Activated CD8-positive, alpha-beta T cell treated with anti-CD3 and anti-CD28 coated beads for 36 hours (primary cell): ENCODE results near the gene PDGFC. TPM values are rescaled to one million over a fixed set of nuclear protein-coding genes. Genes with fewer than 3 reads are reported as not detected.

ENCODE experiments used
- ATAC-seq: fragments of 200-7000 bp; cut with Tn5 transposase; one replicate; pipeline ENCODE4 v1.10.0; 2021; ENCODE audit warnings: mild to moderate bottlenecking, moderate library complexity
- CTCF ChIA-PET: fragments of 350-600 bp; sonication (Branson Sonifier 250); formaldehyde crosslinking; loops from one replicate; lab custom pipeline; 2021; ENCODE audit warnings: antibody characterized with exemption; lab: Charles Lee
- POLR2A ChIA-PET: fragments of 350-600 bp; sonication (Branson Sonifier 250); formaldehyde crosslinking; loops from one replicate; lab custom pipeline; 2021; ENCODE audit warnings: antibody characterized with exemption; lab: Charles Lee
- DNase-seq: peaks from one replicate; pipeline ENCODE4 v3.0.0-alpha.2; 2020
- H3K27ac Mint-ChIP-seq: one replicate; pipeline ENCODE4 v1.8.0; 2021; ENCODE audit warnings: mild to moderate bottlenecking, mixed read lengths
- H3K27me3 Mint-ChIP-seq: one replicate; pipeline ENCODE4 v1.8.0; 2021; ENCODE audit warnings: mixed read lengths
- H3K36me3 Mint-ChIP-seq: one replicate; pipeline ENCODE4 v1.8.0; 2021; ENCODE audit warnings: low read depth, mixed read lengths
- H3K4me1 Mint-ChIP-seq: one replicate; pipeline ENCODE4 v1.8.0; 2021; ENCODE audit warnings: low read depth, mixed read lengths
- H3K4me3 Mint-ChIP-seq: one replicate; pipeline ENCODE4 v1.8.0; 2021; ENCODE audit warnings: mild to moderate bottlenecking, moderate library complexity, mixed read lengths
- H3K9me3 Mint-ChIP-seq: one replicate; pipeline ENCODE4 v1.8.0; 2021; ENCODE audit warnings: mixed read lengths
- intact Hi-C: fragments of 100-400 bp; cut with micrococcal nuclease; formaldehyde crosslinking; loops from one replicate; pipeline ENCODE4 v1.10.0; 2022
- total RNA-seq, 2 experiments: library from RNA; stranded (reverse); gene quantifications; one replicate each; pipeline ENCODE4 v1.2.3, GENCODE V29; 2021
- TF ChIP-seq, protein P1 (sequence below): fragments of 200-600 bp; IDR thresholded peaks from one replicate; pipeline ENCODE4 v1.8.0; 2022; ENCODE audit warnings: antibody characterized with exemption, mild to moderate bottlenecking

The PDGFC gene
- total RNA-seq, 2 experiments from 2014 or later, result not detected

DNA sequence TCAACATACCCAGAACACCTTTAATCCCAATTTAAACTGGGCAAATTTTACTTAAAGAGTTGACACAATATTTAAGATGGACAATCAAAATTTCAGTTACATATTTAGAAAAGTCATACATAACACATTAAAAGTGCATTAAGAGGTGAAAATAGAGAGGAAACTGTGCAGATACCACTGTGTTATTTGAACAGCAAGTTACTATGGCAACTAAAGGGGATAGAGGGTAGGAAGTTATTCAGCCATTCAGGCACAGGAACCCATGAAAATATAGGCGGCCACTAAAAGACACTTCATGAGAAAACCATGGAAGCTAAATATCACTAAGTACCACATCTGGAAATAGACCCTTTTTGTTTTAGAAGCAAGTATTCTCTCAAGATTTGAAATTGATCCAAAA, 75.1 kb downstream of the PDGFC start:
- POLR2A ChIA-PET, result no interaction called here
- DNase-seq, result no peak
- no peaks in the 10 kb centered on the region for H3K4me1 Mint-ChIP-seq
- H3K9me3 Mint-ChIP-seq, result peaks cover 5% of the 10 kb centered on the region
- H3K27ac Mint-ChIP-seq, result no peak overlapping the region
- TF ChIP-seq, protein P1, sequence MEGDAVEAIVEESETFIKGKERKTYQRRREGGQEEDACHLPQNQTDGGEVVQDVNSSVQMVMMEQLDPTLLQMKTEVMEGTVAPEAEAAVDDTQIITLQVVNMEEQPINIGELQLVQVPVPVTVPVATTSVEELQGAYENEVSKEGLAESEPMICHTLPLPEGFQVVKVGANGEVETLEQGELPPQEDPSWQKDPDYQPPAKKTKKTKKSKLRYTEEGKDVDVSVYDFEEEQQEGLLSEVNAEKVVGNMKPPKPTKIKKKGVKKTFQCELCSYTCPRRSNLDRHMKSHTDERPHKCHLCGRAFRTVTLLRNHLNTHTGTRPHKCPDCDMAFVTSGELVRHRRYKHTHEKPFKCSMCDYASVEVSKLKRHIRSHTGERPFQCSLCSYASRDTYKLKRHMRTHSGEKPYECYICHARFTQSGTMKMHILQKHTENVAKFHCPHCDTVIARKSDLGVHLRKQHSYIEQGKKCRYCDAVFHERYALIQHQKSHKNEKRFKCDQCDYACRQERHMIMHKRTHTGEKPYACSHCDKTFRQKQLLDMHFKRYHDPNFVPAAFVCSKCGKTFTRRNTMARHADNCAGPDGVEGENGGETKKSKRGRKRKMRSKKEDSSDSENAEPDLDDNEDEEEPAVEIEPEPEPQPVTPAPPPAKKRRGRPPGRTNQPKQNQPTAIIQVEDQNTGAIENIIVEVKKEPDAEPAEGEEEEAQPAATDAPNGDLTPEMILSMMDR, result no peak
- CTCF ChIA-PET, result no interaction called here
- H3K27me3 Mint-ChIP-seq, result no peaks in the 10 kb centered on the region
- ATAC-seq, result no peak
- no peak overlapping the region for H3K4me3 Mint-ChIP-seq
- intact Hi-C loops, result no loop called here
- no peaks in the 10 kb centered on the region for H3K36me3 Mint-ChIP-seq

DNA sequence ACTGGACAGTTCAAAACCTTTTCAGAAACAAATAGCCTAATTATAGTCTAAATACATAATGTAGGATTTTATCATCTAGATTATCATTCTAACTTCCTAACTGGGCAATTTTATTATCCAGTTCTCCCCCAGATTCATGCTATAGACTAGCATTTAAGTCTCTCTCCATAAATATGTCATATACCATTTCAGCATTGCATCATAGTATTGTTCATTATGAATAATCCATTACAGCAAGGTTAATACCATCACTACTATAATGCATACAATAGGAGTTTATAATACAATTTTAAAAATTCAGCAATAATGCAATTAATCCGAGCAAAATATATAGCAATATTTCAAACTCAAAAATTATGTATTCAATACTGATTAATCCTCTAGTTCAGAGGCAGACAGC, 77.4 kb downstream of the PDGFC start:
- intact Hi-C loops, result no loop called here
- Mint-ChIP-seq H3K9me3 (peaks cover 2% of the 10 kb centered on the region), H3K4me3 (no peak overlapping the region), H3K36me3 (no peaks in the 10 kb centered on the region), H3K27ac (no peak overlapping the region), H3K4me1 (no peaks in the 10 kb centered on the region), H3K27me3 (no peaks in the 10 kb centered on the region)
- POLR2A ChIA-PET, result no interaction called here
- DNase-seq, result no peak
- ATAC-seq, result no peak
- TF ChIP-seq, protein P1, result no peak
- CTCF ChIA-PET, result no interaction called here

DNA sequence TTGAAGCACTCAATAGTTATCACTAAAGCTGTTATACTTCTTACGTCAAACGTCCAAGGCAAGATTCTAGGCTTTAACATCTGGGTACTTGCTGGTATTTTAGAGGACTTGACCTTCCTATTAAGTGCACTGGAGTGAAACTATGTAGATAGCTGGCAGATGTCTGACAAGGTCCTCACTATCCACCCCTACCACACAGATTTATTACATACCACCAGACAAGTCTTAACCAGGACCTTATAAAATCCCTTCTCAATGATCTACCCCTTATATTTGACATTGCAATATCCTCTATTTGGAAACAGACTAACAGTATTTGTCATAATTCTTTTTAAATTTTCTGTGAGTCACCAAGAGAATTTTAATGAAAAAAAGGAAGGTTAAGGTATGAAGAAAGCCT, 78.8 kb downstream of the PDGFC start:
- CTCF ChIA-PET, result no interaction called here
- Mint-ChIP-seq H3K27ac (no peak overlapping the region), H3K9me3 (peaks cover 2% of the 10 kb centered on the region), H3K4me3 (no peak overlapping the region), H3K27me3 (no peaks in the 10 kb centered on the region), H3K4me1 (no peaks in the 10 kb centered on the region), H3K36me3 (no peaks in the 10 kb centered on the region)
- TF ChIP-seq, protein P1, result no peak
- POLR2A ChIA-PET, result no interaction called here
- no peak for ATAC-seq
- intact Hi-C loops, result no loop called here
- DNase-seq, result no peak

DNA sequence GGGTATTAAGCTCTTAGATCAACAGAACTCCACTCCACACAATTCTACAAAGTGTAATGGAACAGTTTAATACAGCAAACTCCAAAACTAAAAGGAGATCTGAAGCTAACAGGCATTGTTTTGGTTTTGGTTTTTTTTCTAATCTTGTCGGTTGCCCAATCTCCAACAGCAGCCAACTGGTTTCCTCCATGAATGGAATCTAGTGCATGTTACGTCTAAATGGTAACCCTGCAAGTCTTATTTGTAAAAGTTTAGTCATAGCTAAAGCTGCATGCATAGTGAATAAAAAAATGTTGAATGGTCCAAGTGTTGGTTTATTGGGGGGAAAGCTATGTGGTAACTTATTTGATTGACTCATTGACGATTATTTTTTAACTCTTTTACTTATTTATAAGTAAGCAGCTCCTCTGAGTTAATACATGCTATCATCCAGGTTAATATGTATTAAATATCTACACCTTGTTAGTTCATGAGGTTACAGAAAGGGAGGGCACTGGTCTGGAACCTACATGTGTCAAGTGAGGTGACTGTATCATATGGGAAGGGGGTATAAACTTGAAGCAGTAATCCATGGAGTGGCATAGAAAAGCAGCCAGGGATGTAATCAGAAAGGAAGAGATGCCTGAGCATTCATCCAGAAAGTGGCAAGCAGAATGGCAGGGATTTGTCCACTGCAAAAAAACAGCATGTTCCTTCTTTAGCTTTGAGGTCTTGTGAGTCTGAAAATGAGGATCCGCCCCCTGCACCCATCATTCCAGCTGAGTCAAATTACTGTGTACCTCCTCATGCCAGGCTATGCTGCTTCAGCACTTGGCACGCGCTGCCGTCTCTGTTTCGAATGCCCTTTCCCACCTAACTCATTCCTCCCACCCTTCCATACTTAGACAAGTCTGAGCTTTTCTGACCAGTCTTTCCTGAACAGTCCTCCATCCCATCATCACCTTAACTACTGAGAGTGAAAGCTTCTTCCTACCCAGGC, 81.7 kb downstream of the PDGFC start:
- TF ChIP-seq, protein P1, result no peak
- H3K27ac Mint-ChIP-seq, result no peak overlapping the region
- no peaks in the 10 kb centered on the region for H3K36me3 Mint-ChIP-seq
- H3K4me1 Mint-ChIP-seq, result no peaks in the 10 kb centered on the region
- DNase-seq, result no peak
- intact Hi-C loops, result no loop called here
- ATAC-seq, result no peak
- CTCF ChIA-PET, result no interaction called here
- H3K9me3 Mint-ChIP-seq, result no peaks in the 10 kb centered on the region
- H3K4me3 Mint-ChIP-seq, result no peak overlapping the region
- no peaks in the 10 kb centered on the region for H3K27me3 Mint-ChIP-seq
- POLR2A ChIA-PET, result no interaction called here

DNA sequence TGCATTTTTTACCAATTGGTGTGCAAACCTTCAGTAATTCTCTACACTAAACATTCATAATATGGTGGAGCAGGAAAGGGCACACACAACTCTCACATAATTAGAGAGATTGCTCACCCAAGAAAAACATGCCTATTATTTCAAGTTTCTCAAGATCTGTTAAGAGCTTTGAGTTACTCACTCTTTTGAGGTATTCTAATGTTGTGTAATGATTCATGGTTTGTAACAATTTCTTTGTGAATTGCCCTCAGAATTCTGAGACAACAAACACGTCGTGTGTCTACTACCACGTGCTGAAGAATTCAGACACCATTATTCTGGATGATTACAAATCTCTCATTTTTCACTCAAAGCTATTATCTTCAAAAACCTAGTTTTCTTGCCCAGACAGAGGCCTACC, 82.8 kb downstream of the PDGFC start:
- Mint-ChIP-seq H3K27ac (no peak overlapping the region), H3K27me3 (no peaks in the 10 kb centered on the region), H3K9me3 (no peaks in the 10 kb centered on the region), H3K36me3 (no peaks in the 10 kb centered on the region), H3K4me1 (no peaks in the 10 kb centered on the region), H3K4me3 (no peak overlapping the region)
- TF ChIP-seq, protein P1, result no peak
- CTCF ChIA-PET, result no interaction called here
- DNase-seq (no peak), ATAC-seq (no peak)
- POLR2A ChIA-PET, result no interaction called here
- intact Hi-C loops, result no loop called here
